SK-N-SH treated with all-trans-retinoic acid at 6 μM for 48 hours (cell line): ENCODE results near the gene GPR32.

Experiments used
- ATAC-seq: fragments of 200-7000 bp; cut with Tn5 transposase; 3 replicates; pipeline ENCODE4 v1.9.1; 2020; ENCODE audit warnings: mild to moderate bottlenecking, moderate library complexity
- ARNTL ChIP-seq: fragments of 450-650 bp; formaldehyde crosslinking; IDR thresholded peaks from 2 replicates; pipeline ENCODE4 v1.5.0; 2020; ENCODE audit warnings: low read depth, mild to moderate bottlenecking, moderate library complexity, borderline replicate concordance
- CSDC2 ChIP-seq: fragments of 250-450 bp; sonication (Bioruptor Pico); IDR thresholded peaks from 2 replicates; pipeline ENCODE4 v1.5.0; 2020; ENCODE audit warnings: mild to moderate bottlenecking, moderate library complexity
- ESRRG ChIP-seq: fragments of 250-450 bp; sonication (Bioruptor Pico); IDR thresholded peaks from 2 replicates; pipeline ENCODE4 v1.6.1; 2021; ENCODE audit warnings: mild to moderate bottlenecking
- GLIS3 ChIP-seq: fragments of 250-450 bp; sonication (Bioruptor Pico); IDR thresholded peaks from 2 replicates; pipeline ENCODE4 v1.5.0; 2020; ENCODE audit warnings: mild to moderate bottlenecking, moderate library complexity
- ISL1 ChIP-seq: fragments of 250-450 bp; sonication (Bioruptor Pico); IDR thresholded peaks from 2 replicates; pipeline ENCODE4 v2.1.2; 2022; ENCODE audit warnings: mild to moderate bottlenecking, moderate library complexity
- OSR1 ChIP-seq: fragments of 250-450 bp; sonication (Bioruptor Pico); IDR thresholded peaks from 2 replicates; pipeline ENCODE4 v1.8.0; 2022; ENCODE audit warnings: moderate library complexity, mild to moderate bottlenecking, inconsistent platforms
- RARB ChIP-seq: fragments of 250-450 bp; sonication (Bioruptor Pico); IDR thresholded peaks from 2 replicates; pipeline ENCODE4 v1.8.0; 2021; ENCODE audit warnings: mild to moderate bottlenecking, moderate library complexity
- TCF4 ChIP-seq: fragments of 250-450 bp; sonication (Bioruptor Pico); IDR thresholded peaks from 2 replicates; pipeline ENCODE4 v1.8.0; 2021; ENCODE audit warnings: mild to moderate bottlenecking, moderate library complexity, borderline replicate concordance
- ZC3H10 ChIP-seq: fragments of 250-450 bp; sonication (Bioruptor Pico); IDR thresholded peaks from 2 replicates; pipeline ENCODE4 v1.5.1; 2021; ENCODE audit warnings: mild to moderate bottlenecking, moderate library complexity
- ZNF565 ChIP-seq: fragments of 450-650 bp; formaldehyde crosslinking; conservative IDR thresholded peaks from 2 replicates; pipeline ENCODE4 v1.5.0; 2020; ENCODE audit warnings: low read depth, mild to moderate bottlenecking, moderate library complexity
- ZNF70 ChIP-seq: fragments of 450-650 bp; formaldehyde crosslinking; IDR thresholded peaks from 2 replicates; pipeline ENCODE4 v1.5.0; 2020; ENCODE audit warnings: mild to moderate bottlenecking, moderate library complexity
- ZNF8 ChIP-seq: fragments of 450-650 bp; formaldehyde crosslinking; IDR thresholded peaks from 2 replicates; pipeline ENCODE4 v1.5.0; 2020; ENCODE audit warnings: mild to moderate bottlenecking, moderate library complexity
- TF ChIP-seq, protein P1 (sequence below): fragments of 250-450 bp; sonication (Bioruptor Pico); IDR thresholded peaks from 2 replicates; pipeline ENCODE4 v1.5.1; 2021; ENCODE audit warnings: mild to moderate bottlenecking, moderate library complexity
- TF ChIP-seq, protein P2 (sequence below): fragments of 250-450 bp; sonication (Bioruptor Pico); IDR thresholded peaks from 2 replicates; pipeline ENCODE4 v1.8.0; 2020; ENCODE audit warnings: mild to moderate bottlenecking, moderate library complexity, borderline replicate concordance
- TF ChIP-seq, protein P3 (sequence below): fragments of 250-450 bp; sonication (Bioruptor Pico); IDR thresholded peaks from 2 replicates; pipeline ENCODE4 v1.8.0; 2021; ENCODE audit warnings: low read depth, mild to moderate bottlenecking, moderate library complexity, borderline replicate concordance
- TF ChIP-seq, protein P4 (sequence below): fragments of 250-450 bp; sonication (Bioruptor Pico); IDR thresholded peaks from 2 replicates; pipeline ENCODE4 v1.5.0; 2020; ENCODE audit warnings: mild to moderate bottlenecking, moderate library complexity
- TF ChIP-seq, protein P5 (sequence below): fragments of 250-450 bp; sonication (Bioruptor Pico); IDR thresholded peaks from 2 replicates; pipeline ENCODE4 v1.5.1; 2020; ENCODE audit warnings: low read depth, mild to moderate bottlenecking, moderate library complexity

Gene GPR32

DNA sequence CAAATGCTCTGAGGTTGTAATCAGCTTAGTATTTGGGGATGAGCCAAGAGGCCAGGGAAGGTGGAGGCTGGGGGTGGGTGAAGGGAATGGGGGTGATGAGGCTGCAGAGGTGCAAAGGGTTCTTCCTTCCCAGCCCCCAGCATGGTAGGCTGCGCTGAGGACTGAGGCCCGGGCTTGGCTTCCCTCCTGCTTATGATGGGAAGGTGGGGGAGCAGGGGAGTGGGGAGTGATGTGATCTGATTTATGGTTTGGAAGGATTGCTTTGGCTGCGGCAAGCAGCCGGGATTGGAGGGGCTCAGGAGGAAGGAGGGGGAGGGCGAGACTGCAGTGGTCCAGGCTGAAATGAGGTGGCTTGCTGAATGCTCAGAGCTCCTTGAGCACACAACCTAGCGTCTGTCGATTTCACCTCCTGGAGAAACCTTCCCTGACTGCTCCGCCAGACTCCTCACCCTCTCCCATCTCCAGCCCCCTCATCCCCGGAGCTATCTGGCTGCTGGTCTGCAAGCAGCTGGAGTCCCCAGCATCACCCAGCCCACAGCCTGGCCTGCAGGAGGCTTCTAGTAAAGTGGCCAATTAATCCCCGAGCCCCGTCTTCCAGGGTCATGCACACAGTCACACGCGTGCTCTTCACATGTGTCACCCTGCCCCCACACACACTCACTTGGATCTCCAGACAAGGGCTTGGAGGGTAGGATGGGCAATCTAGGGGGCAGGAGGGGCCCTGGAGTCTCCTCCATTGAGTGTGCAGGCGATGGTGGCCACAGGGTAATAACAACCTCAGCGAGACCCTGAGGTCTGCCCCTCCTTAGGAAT is 47.9 kb upstream of the GPR32 start:
- TF ChIP-seq, protein P1, sequence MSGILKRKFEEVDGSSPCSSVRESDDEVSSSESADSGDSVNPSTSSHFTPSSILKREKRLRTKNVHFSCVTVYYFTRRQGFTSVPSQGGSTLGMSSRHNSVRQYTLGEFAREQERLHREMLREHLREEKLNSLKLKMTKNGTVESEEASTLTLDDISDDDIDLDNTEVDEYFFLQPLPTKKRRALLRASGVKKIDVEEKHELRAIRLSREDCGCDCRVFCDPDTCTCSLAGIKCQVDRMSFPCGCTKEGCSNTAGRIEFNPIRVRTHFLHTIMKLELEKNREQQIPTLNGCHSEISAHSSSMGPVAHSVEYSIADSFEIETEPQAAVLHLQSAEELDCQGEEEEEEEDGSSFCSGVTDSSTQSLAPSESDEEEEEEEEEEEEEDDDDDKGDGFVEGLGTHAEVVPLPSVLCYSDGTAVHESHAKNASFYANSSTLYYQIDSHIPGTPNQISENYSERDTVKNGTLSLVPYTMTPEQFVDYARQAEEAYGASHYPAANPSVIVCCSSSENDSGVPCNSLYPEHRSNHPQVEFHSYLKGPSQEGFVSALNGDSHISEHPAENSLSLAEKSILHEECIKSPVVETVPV (CRISPR knock-in tag): no peak
- TF ChIP-seq GLIS3 (CRISPR knock-in tag): no peak
- TF ChIP-seq ZNF565: no peak
- TF ChIP-seq RARB (CRISPR knock-in tag): no peak
- TF ChIP-seq CSDC2 (CRISPR knock-in tag): no peak
- TF ChIP-seq, protein P2, sequence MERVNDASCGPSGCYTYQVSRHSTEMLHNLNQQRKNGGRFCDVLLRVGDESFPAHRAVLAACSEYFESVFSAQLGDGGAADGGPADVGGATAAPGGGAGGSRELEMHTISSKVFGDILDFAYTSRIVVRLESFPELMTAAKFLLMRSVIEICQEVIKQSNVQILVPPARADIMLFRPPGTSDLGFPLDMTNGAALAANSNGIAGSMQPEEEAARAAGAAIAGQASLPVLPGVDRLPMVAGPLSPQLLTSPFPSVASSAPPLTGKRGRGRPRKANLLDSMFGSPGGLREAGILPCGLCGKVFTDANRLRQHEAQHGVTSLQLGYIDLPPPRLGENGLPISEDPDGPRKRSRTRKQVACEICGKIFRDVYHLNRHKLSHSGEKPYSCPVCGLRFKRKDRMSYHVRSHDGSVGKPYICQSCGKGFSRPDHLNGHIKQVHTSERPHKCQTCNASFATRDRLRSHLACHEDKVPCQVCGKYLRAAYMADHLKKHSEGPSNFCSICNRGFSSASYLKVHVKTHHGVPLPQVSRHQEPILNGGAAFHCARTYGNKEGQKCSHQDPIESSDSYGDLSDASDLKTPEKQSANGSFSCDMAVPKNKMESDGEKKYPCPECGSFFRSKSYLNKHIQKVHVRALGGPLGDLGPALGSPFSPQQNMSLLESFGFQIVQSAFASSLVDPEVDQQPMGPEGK (CRISPR knock-in tag): no peak
- no peak for TF ChIP-seq TCF4 (CRISPR knock-in tag)
- no peak for TF ChIP-seq ARNTL (CRISPR knock-in tag)
- no peak for TF ChIP-seq ZNF8 (CRISPR knock-in tag)
- TF ChIP-seq, protein P3, sequence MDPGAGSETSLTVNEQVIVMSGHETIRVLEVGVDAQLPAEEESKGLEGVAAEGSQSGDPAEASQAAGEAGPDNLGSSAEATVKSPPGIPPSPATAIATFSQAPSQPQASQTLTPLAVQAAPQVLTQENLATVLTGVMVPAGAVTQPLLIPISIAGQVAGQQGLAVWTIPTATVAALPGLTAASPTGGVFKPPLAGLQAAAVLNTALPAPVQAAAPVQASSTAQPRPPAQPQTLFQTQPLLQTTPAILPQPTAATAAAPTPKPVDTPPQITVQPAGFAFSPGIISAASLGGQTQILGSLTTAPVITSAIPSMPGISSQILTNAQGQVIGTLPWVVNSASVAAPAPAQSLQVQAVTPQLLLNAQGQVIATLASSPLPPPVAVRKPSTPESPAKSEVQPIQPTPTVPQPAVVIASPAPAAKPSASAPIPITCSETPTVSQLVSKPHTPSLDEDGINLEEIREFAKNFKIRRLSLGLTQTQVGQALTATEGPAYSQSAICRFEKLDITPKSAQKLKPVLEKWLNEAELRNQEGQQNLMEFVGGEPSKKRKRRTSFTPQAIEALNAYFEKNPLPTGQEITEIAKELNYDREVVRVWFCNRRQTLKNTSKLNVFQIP (CRISPR knock-in tag): no peak
- no peak for TF ChIP-seq ZNF70 (CRISPR knock-in tag)
- ATAC-seq: no peak

DNA sequence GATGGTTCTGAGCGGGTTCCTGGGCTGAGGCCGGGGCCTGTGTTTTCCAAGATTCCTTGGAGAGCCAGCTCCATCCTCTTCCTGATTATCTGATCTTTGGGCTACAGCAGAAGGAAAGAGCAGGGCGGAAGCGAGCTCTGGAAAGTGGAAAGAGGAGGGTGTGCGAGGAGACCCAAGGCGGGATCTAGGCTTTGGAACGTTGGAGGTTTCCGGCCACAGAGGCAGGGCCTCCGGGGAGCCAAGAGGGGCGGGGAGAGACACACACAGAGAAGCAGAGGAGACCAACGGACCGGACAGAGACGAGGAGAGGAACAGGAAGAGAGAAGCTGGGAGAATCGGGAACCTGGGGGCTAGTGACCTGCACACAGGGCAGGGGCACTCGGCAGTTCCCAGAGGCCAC is 47.2 kb upstream of the GPR32 start, which contains the start of gene CLEC11A:
Gene CLEC11A (plus strand): TSS at position 296 of the 400 bp plus-strand sequence. CDS start 162 bp downstream, outside the sequence.
- no peak for ATAC-seq
- TF ChIP-seq RARB (CRISPR knock-in tag) (no peak), ISL1 (no peak), OSR1 (CRISPR knock-in tag) (no peak), ESRRG (CRISPR knock-in tag) (no peak), ZC3H10 (CRISPR knock-in tag) (no peak), GLIS3 (CRISPR knock-in tag) (no peak), CSDC2 (CRISPR knock-in tag) (no peak)
- TF ChIP-seq, protein P3 (CRISPR knock-in tag): no peak
- TF ChIP-seq, protein P4, sequence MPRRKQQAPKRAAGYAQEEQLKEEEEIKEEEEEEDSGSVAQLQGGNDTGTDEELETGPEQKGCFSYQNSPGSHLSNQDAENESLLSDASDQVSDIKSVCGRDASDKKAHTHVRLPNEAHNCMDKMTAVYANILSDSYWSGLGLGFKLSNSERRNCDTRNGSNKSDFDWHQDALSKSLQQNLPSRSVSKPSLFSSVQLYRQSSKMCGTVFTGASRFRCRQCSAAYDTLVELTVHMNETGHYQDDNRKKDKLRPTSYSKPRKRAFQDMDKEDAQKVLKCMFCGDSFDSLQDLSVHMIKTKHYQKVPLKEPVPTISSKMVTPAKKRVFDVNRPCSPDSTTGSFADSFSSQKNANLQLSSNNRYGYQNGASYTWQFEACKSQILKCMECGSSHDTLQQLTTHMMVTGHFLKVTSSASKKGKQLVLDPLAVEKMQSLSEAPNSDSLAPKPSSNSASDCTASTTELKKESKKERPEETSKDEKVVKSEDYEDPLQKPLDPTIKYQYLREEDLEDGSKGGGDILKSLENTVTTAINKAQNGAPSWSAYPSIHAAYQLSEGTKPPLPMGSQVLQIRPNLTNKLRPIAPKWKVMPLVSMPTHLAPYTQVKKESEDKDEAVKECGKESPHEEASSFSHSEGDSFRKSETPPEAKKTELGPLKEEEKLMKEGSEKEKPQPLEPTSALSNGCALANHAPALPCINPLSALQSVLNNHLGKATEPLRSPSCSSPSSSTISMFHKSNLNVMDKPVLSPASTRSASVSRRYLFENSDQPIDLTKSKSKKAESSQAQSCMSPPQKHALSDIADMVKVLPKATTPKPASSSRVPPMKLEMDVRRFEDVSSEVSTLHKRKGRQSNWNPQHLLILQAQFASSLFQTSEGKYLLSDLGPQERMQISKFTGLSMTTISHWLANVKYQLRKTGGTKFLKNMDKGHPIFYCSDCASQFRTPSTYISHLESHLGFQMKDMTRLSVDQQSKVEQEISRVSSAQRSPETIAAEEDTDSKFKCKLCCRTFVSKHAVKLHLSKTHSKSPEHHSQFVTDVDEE (CRISPR knock-in tag): no peak
- TF ChIP-seq, protein P5, sequence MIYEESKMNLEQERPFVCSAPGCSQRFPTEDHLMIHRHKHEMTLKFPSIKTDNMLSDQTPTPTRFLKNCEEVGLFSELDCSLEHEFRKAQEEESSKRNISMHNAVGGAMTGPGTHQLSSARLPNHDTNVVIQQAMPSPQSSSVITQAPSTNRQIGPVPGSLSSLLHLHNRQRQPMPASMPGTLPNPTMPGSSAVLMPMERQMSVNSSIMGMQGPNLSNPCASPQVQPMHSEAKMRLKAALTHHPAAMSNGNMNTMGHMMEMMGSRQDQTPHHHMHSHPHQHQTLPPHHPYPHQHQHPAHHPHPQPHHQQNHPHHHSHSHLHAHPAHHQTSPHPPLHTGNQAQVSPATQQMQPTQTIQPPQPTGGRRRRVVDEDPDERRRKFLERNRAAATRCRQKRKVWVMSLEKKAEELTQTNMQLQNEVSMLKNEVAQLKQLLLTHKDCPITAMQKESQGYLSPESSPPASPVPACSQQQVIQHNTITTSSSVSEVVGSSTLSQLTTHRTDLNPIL (CRISPR knock-in tag): no peak
